Measurements from ENCODE around the gene AGAP1. TPM values are rescaled to one million over a fixed set of nuclear protein-coding genes. Genes with fewer than 3 reads are reported as not detected.

Gene AGAP1
- total RNA-seq, 1 donor from 2014 or later, result 54.7 TPM

DNA sequence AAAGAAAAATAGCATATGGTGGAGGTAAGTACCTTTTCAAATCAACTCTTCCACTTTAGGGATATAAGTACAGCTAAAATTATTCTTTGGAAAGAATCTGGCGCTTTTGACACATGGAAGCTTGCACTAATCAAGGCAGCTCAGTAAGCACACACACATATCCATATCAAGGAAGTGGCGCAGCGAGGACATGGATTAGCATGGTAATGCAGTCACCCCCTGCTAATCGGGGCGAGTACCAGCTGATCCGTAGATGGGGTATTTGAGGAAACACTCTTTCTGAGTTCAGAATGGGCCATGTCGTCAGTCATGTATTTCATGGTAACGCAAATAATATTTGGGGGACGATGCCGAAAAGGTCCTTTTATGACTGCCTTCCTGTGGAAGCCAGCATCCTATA is 429.0 kb downstream of the AGAP1 start:
- TF ChIP-seq, protein P1, sequence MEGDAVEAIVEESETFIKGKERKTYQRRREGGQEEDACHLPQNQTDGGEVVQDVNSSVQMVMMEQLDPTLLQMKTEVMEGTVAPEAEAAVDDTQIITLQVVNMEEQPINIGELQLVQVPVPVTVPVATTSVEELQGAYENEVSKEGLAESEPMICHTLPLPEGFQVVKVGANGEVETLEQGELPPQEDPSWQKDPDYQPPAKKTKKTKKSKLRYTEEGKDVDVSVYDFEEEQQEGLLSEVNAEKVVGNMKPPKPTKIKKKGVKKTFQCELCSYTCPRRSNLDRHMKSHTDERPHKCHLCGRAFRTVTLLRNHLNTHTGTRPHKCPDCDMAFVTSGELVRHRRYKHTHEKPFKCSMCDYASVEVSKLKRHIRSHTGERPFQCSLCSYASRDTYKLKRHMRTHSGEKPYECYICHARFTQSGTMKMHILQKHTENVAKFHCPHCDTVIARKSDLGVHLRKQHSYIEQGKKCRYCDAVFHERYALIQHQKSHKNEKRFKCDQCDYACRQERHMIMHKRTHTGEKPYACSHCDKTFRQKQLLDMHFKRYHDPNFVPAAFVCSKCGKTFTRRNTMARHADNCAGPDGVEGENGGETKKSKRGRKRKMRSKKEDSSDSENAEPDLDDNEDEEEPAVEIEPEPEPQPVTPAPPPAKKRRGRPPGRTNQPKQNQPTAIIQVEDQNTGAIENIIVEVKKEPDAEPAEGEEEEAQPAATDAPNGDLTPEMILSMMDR (conservative IDR thresholded peaks at IDR 0.05), result no peak
- Mint-ChIP-seq H3K27me3 (ENCODE audit: low read depth) (no peaks in the 10 kb centered on the region), H3K9me3 (no peaks in the 10 kb centered on the region), H3K36me3 (ENCODE audit: low read depth) (peaks cover 31% of the 10 kb centered on the region), H3K4me1 (no peaks in the 10 kb centered on the region), H3K27ac (ENCODE audit: unreplicated experiment) (no peak overlapping the region), H3K4me3 (no peak overlapping the region)
- no peak for DNase-seq (ENCODE audit: low read depth, low spot score)

DNA sequence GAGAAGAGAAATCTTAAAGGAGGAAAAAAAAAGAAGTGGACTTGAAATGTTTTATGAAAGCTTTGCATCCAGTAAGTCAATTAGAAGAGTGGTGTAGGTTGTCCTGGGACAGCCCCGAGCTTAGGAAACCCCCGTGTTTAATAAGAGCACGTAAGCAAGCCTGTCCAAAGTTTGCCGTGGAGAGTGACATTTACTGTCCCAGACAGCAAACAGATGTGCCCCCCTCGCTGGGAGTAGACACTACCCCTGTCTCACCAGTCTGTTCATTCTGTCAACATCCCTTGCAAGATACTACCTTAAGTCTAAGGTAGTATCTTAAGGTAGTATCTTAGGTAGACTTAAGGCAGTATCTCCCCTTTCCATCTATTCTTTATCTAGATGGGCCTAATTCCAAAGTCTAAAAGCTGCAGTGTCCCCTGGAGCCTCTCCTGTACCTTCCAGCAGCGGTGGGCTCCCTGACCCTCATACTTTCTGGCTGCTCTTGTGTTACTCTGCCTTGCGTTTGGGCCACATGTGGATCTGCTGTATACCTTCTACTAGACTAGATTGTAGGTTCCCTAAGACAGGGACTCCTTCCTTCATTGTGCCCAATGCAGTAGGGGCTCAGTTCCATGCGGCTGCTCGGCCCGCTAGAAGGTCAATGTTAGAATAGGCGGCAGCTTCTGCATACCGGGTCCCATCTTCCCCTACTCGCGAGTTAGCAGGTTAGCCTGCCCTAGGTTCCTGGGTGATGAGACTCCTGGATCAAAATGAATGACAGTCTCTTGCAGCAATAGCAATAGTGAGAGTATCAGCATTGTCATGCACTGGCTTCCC is 430.2 kb downstream of the AGAP1 start:
- H3K27ac Mint-ChIP-seq (ENCODE audit: unreplicated experiment), result no peak overlapping the region
- no peaks in the 10 kb centered on the region for H3K4me1 Mint-ChIP-seq
- H3K27me3 Mint-ChIP-seq (ENCODE audit: low read depth), result no peaks in the 10 kb centered on the region
- H3K9me3 Mint-ChIP-seq, result no peaks in the 10 kb centered on the region
- DNase-seq (ENCODE audit: low read depth, low spot score), result no peak
- peaks cover 32% of the 10 kb centered on the region for H3K36me3 Mint-ChIP-seq (ENCODE audit: low read depth)
- no peak overlapping the region for H3K4me3 Mint-ChIP-seq
- TF ChIP-seq, protein P1 (conservative IDR thresholded peaks at IDR 0.05), result no peak

DNA sequence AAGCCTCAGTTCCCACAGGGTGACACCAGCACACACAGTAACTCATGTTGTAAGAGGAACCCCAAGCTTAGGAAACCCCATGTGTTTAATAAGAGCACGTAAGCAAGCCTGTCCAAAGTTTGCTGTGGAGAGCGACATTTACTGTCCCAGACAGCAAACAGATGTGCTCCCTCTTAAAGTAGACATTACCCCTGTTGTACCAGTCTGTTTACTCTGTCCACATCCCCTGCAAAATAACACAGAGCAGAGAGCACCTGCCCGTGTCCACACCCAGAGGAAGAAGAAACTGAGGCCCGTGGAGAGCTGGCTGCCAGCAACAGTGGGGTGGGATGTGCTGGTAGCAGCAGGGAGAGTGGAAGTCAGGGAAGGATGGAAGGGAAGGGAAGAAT is 430.8 kb downstream of the AGAP1 start:
- H3K4me3 Mint-ChIP-seq, result no peak overlapping the region
- peaks cover 31% of the 10 kb centered on the region for H3K36me3 Mint-ChIP-seq (ENCODE audit: low read depth)
- TF ChIP-seq, protein P1 (conservative IDR thresholded peaks at IDR 0.05), result no peak
- H3K27me3 Mint-ChIP-seq (ENCODE audit: low read depth), result no peaks in the 10 kb centered on the region
- no peak overlapping the region for H3K27ac Mint-ChIP-seq (ENCODE audit: unreplicated experiment)
- no peaks in the 10 kb centered on the region for H3K4me1 Mint-ChIP-seq
- no peak for DNase-seq (ENCODE audit: low read depth, low spot score)
- H3K9me3 Mint-ChIP-seq, result no peaks in the 10 kb centered on the region

GRCh38 chr2:235925250-235925919 is 431.5 kb downstream of the AGAP1 start:
- no peak for DNase-seq (ENCODE audit: low read depth, low spot score)
- Mint-ChIP-seq H3K27me3 (ENCODE audit: low read depth) (no peaks in the 10 kb centered on the region), H3K27ac (ENCODE audit: unreplicated experiment) (no peak overlapping the region), H3K4me3 (no peak overlapping the region), H3K36me3 (ENCODE audit: low read depth) (peaks cover 26% of the 10 kb centered on the region), H3K9me3 (no peaks in the 10 kb centered on the region), H3K4me1 (no peaks in the 10 kb centered on the region)
- TF ChIP-seq, protein P1 (conservative IDR thresholded peaks at IDR 0.05), result no peak

DNA sequence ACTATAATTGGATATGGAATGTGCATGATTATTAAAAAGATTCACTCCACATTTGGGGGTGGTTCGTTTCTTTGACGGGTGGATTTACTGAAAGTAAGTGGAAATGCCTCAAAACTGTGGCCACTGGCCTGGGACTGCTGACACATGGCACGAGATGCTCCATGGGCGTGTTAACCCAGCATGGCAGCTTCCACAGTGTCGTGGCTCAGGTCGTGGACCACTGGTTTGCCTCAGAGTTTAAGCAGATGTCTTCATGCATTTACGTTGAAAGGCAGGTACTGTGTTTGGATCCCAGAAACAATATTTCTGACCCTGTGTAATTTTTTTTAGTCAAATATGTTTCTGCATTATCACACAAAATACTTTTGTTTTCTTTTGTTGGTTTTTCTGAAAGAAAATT is 432.4 kb downstream of the AGAP1 start:
- Mint-ChIP-seq H3K9me3 (no peaks in the 10 kb centered on the region), H3K27ac (ENCODE audit: unreplicated experiment) (no peak overlapping the region), H3K4me1 (no peaks in the 10 kb centered on the region), H3K36me3 (ENCODE audit: low read depth) (peaks cover 31% of the 10 kb centered on the region), H3K27me3 (ENCODE audit: low read depth) (no peaks in the 10 kb centered on the region), H3K4me3 (no peak overlapping the region)
- DNase-seq (ENCODE audit: low read depth, low spot score), result no peak
- TF ChIP-seq, protein P1 (conservative IDR thresholded peaks at IDR 0.05), result no peak

All from neural crest cell (in vitro differentiated cells).